Stomach smooth muscle (tissue), 2 donors: ENCODE results near the gene EXOC1L.

Experiments used
- H3K27ac ChIP-seq: one replicate; pipeline ENCODE4 v1.7.0; 2013; ENCODE audit warnings: mild to moderate bottlenecking, low read length, inconsistent platforms
- H3K27me3 ChIP-seq, 2 donors: one replicate each; pipeline ENCODE4 v1.7.0; 2013; ENCODE audit warnings: low read length in 2 of 2; ENCODE audit not compliant: insufficient read depth in 2 of 2, control insufficient read depth in 1 of 2
- H3K36me3 ChIP-seq, 2 donors: one replicate each; pipeline ENCODE4 v1.7.0; 2013; ENCODE audit warnings: low read length in 2 of 2; ENCODE audit not compliant: control insufficient read depth in 2 of 2, insufficient read depth in 2 of 2
- H3K4me1 ChIP-seq: one replicate; pipeline ENCODE4 v1.7.0; 2013; ENCODE audit warnings: low read length; ENCODE audit not compliant: control insufficient read depth, insufficient read depth
- H3K4me3 ChIP-seq, 2 donors: one replicate each; pipeline ENCODE4 v1.7.0; 2013; ENCODE audit warnings: low read length in 2 of 2
- H3K9ac ChIP-seq, 2 donors: one replicate each; pipeline ENCODE4 v1.7.0; 2013; ENCODE audit warnings: low read length in 2 of 2, mild to moderate bottlenecking in 1 of 2
- H3K9me3 ChIP-seq, 2 donors: one replicate each; pipeline ENCODE4 v1.7.0; 2013; ENCODE audit warnings: low read length in 2 of 2; ENCODE audit not compliant: control insufficient read depth in 2 of 2
- donor health status: healthy.
- donor health status: Pancreatic carcinoma.

The EXOC1L gene

GRCh38 chr4:55807556-55807955 lies 12.0 kb upstream of the EXOC1L start:
- Histone ChIP-seq H3K9ac (no peak overlapping the region), H3K9me3 (no peaks in the 10 kb centered on the region), H3K4me3 (no peak overlapping the region), H3K27ac (no peak overlapping the region), H3K27me3 (no peaks in the 10 kb centered on the region), H3K4me1 (no peaks in the 10 kb centered on the region), H3K36me3 (no peaks in the 10 kb centered on the region)

GRCh38 chr4:55808186-55808585 lies 11.4 kb upstream of the EXOC1L start:
- Histone ChIP-seq H3K9ac (no peak overlapping the region), H3K27me3 (no peaks in the 10 kb centered on the region)

GRCh38 chr4:55808632-55809031 lies 11.0 kb upstream of the EXOC1L start:
- Histone ChIP-seq H3K27me3 (no peaks in the 10 kb centered on the region), H3K27ac (no peak overlapping the region), H3K9me3 (no peaks in the 10 kb centered on the region), H3K4me1 (no peaks in the 10 kb centered on the region), H3K4me3 (no peak overlapping the region), H3K9ac (no peak overlapping the region), H3K36me3 (no peaks in the 10 kb centered on the region)

More at GRCh38 chr4:55808186-55808585, 11.4 kb upstream of the EXOC1L start:
- H3K4me3 ChIP-seq, result no peak overlapping the region
- no peaks in the 10 kb centered on the region for H3K4me1 ChIP-seq
- no peaks in the 10 kb centered on the region for H3K9me3 ChIP-seq
- no peak overlapping the region for H3K27ac ChIP-seq
- H3K36me3 ChIP-seq, result no peaks in the 10 kb centered on the region

GRCh38 chr4:55817691-55818090 lies 1.9 kb upstream of the EXOC1L start:
- H3K4me3 ChIP-seq, result no peak overlapping the region
- no peak overlapping the region for H3K27ac ChIP-seq
- H3K9ac ChIP-seq, result no peak overlapping the region
- no peaks in the 10 kb centered on the region for H3K36me3 ChIP-seq
- H3K27me3 ChIP-seq, result no peaks in the 10 kb centered on the region
- peaks cover 0 to 3% of the 10 kb centered on the region in 2 donors for H3K9me3 ChIP-seq
- peaks cover 3% of the 10 kb centered on the region for H3K4me1 ChIP-seq

GRCh38 chr4:55820279-55820678 lies 689 bp downstream of the EXOC1L start:
- peaks cover 3% of the 10 kb centered on the region for H3K4me1 ChIP-seq
- no peak overlapping the region for H3K27ac ChIP-seq
- no peak overlapping the region for H3K9ac ChIP-seq
- H3K4me3 ChIP-seq, result no peak overlapping the region
- H3K9me3 ChIP-seq, result peaks cover 0 to 3% of the 10 kb centered on the region in 2 donors
- H3K36me3 ChIP-seq, result no peaks in the 10 kb centered on the region
- peaks cover 0 to 3% of the 10 kb centered on the region in 2 donors for H3K27me3 ChIP-seq

GRCh38 chr4:55822329-55822728 lies 2.7 kb downstream of the EXOC1L start:
- peaks cover 2 to 3% of the 10 kb centered on the region in 2 donors for H3K27me3 ChIP-seq
- peaks cover 0 to 3% of the 10 kb centered on the region in 2 donors for H3K9me3 ChIP-seq
- no peak overlapping the region for H3K9ac ChIP-seq
- no peak overlapping the region for H3K27ac ChIP-seq
- H3K36me3 ChIP-seq, result no peaks in the 10 kb centered on the region
- no peak overlapping the region for H3K4me3 ChIP-seq
- peaks cover 3% of the 10 kb centered on the region for H3K4me1 ChIP-seq

GRCh38 chr4:55824865-55825264 lies 5.3 kb downstream of the EXOC1L start:
- no peak overlapping the region for H3K27ac ChIP-seq
- H3K4me3 ChIP-seq, result no peak overlapping the region
- H3K36me3 ChIP-seq, result no peaks in the 10 kb centered on the region
- peaks cover 2 to 3% of the 10 kb centered on the region in 2 donors for H3K27me3 ChIP-seq
- no peaks in the 10 kb centered on the region for H3K4me1 ChIP-seq
- H3K9ac ChIP-seq, result no peak overlapping the region
- no peaks in the 10 kb centered on the region for H3K9me3 ChIP-seq

- Histone ChIP-seq H3K27ac (no peak overlapping the region), H3K27me3 (peaks cover 2 to 3% of the 10 kb centered on the region in 2 donors), H3K9ac (no peak overlapping the region), H3K4me3 (no peak overlapping the region), H3K9me3 (no peaks in the 10 kb centered on the region), H3K36me3 (no peaks in the 10 kb centered on the region), H3K4me1 (no peaks in the 10 kb centered on the region)
Observed at GRCh38 chr4:55826986-55827385, 7.4 kb downstream of the EXOC1L start.

- H3K9me3 ChIP-seq, result no peaks in the 10 kb centered on the region
- no peaks in the 10 kb centered on the region for H3K36me3 ChIP-seq
- no peak overlapping the region for H3K27ac ChIP-seq
Observed at GRCh38 chr4:55827582-55827981, 8.0 kb downstream of the EXOC1L start.

GRCh38 chr4:55830048-55830447 lies 10.5 kb downstream of the EXOC1L start:
- no peak overlapping the region for H3K27ac ChIP-seq
- no peaks in the 10 kb centered on the region for H3K4me1 ChIP-seq
- H3K36me3 ChIP-seq, result no peaks in the 10 kb centered on the region
- H3K9ac ChIP-seq, result no peak overlapping the region
- H3K4me3 ChIP-seq, result no peak overlapping the region
- peaks cover 0 to 2% of the 10 kb centered on the region in 2 donors for H3K27me3 ChIP-seq
- no peaks in the 10 kb centered on the region for H3K9me3 ChIP-seq

More at GRCh38 chr4:55827582-55827981, 8.0 kb downstream of the EXOC1L start:
- Histone ChIP-seq H3K9ac (no peak overlapping the region), H3K27me3 (peaks cover 2 to 3% of the 10 kb centered on the region in 2 donors), H3K4me1 (no peaks in the 10 kb centered on the region), H3K4me3 (no peak overlapping the region)

GRCh38 chr4:55830716-55831115 lies 11.1 kb downstream of the EXOC1L start:
- Histone ChIP-seq H3K27ac (no peak overlapping the region), H3K36me3 (no peaks in the 10 kb centered on the region), H3K4me3 (no peak overlapping the region), H3K9ac (no peak overlapping the region), H3K9me3 (no peaks in the 10 kb centered on the region), H3K27me3 (peaks cover 0 to 2% of the 10 kb centered on the region in 2 donors), H3K4me1 (no peaks in the 10 kb centered on the region)
